OCI-LY1 (cell line): ENCODE data around the gene SLC8A1.

Experiments
- CTCF ChIP-seq: fragments of 200-600 bp; sonication (generic), shearing (Covaris generic); IDR thresholded peaks from 2 replicates; pipeline ENCODE4 v1.5.1; 2017; ENCODE audit warnings: mild to moderate bottlenecking, antibody characterized with exemption, low read length, moderate library complexity, mixed read lengths
- EZH2 ChIP-seq: fragments of 200-600 bp; sonication (generic), shearing (Covaris generic); IDR thresholded peaks from 2 replicates; pipeline ENCODE4 v1.8.0; 2017; ENCODE audit warnings: borderline replicate concordance, mixed run types, mild to moderate bottlenecking, antibody characterized with exemption, low read length, moderate library complexity, mixed read lengths

- TF ChIP-seq CTCF = no peak
- TF ChIP-seq EZH2 = no peak
These were observed 357.4 kb downstream of the SLC8A1 start for GRCh38 chr2:40094451-40094850.
